Measurements from ENCODE around the gene ABAT. TPM values are rescaled to one million over a fixed set of nuclear protein-coding genes. Genes with fewer than 3 reads are reported as not detected.

The ABAT gene
- total RNA-seq, 4 donors from 2014 or later = 5.5 to 8.4 (median 6.5) TPM

GRCh38 chr16:8733849-8734540, 59.6 kb downstream of the ABAT start:
- DNase-seq (ENCODE audit: low spot score) = no peak
- ATAC-seq (ENCODE audit: low FRiP score) = no peak
- no peak for TF ChIP-seq CTCF (IDR thresholded peaks at IDR 0.05)

- no peak for DNase-seq (ENCODE audit: low spot score)
- TF ChIP-seq CTCF (IDR thresholded peaks at IDR 0.05) = no peak
- ATAC-seq (ENCODE audit: low FRiP score) = no peak
These were observed 61.2 kb downstream of the ABAT start for GRCh38 chr16:8735574-8735973.

GRCh38 chr16:8736123-8736668, 61.8 kb downstream of the ABAT start:
- ATAC-seq (ENCODE audit: low FRiP score) (no peak), DNase-seq (ENCODE audit: low spot score) (no peak)
- TF ChIP-seq CTCF (IDR thresholded peaks at IDR 0.05) = no peak

GRCh38 chr16:8739151-8739550, 64.7 kb downstream of the ABAT start:
- DNase-seq (ENCODE audit: low spot score) (no peak), ATAC-seq (ENCODE audit: low FRiP score) (no peak)
- TF ChIP-seq CTCF (IDR thresholded peaks at IDR 0.05) = no peak

- TF ChIP-seq CTCF (IDR thresholded peaks at IDR 0.05) = no peak
These were observed 65.7 kb downstream of the ABAT start for GRCh38 chr16:8739989-8740704.

GRCh38 chr16:8740775-8741355, 66.4 kb downstream of the ABAT start:
- no peak for ATAC-seq (ENCODE audit: low FRiP score)

More at GRCh38 chr16:8739989-8740704, 65.7 kb downstream of the ABAT start:
- ATAC-seq (ENCODE audit: low FRiP score) (no peak), DNase-seq (ENCODE audit: low spot score) (no peak)

More at GRCh38 chr16:8740775-8741355, 66.4 kb downstream of the ABAT start:
- DNase-seq (ENCODE audit: low spot score) = no peak
- TF ChIP-seq CTCF (IDR thresholded peaks at IDR 0.05) = no peak

Measured in omental fat pad (tissue), 4 donors.